Measurements from ENCODE around the gene MX2. TPM values are rescaled to one million over a fixed set of nuclear protein-coding genes. Genes with fewer than 3 reads are reported as not detected.

MX2 gene
- total RNA-seq, 1 donor from 2014 or later: 5.4 TPM

GRCh38 chr21:41397471-41397891, 35.7 kb downstream of the MX2 start:
- no peaks in the 10 kb centered on the region for H3K9me3 Mint-ChIP-seq (ENCODE audit: unreplicated experiment)
- TF ChIP-seq CTCF (IDR thresholded peaks at IDR 0.05; ENCODE audit: unreplicated experiment): no peak

DNA sequence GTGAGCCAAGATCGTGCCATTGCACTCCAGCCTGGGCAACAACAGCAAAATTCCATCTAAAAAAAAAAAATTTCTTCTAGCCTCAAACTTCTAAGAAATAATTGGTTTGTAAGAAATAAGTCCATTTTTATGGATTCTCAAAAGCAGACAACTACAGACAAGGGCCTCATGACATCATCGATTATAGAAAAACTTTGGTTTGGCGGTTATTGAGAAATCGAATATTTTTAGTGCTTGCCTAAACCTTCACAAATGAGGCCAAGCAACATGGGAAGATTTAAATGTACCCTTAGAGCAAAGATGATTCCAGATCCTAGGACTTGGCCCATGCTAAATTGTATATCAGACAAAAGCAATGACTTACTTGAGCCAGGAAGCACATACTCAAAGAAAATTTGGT, 36.4 kb downstream of the MX2 start:
- H3K27me3 Mint-ChIP-seq (ENCODE audit: unreplicated experiment): peaks cover 9% of the 10 kb centered on the region
- TF ChIP-seq CTCF (IDR thresholded peaks at IDR 0.05; ENCODE audit: unreplicated experiment): no peak
- H3K4me3 Mint-ChIP-seq (ENCODE audit: unreplicated experiment): no peak overlapping the region
- DNase-seq (ENCODE audit: low spot score): no peak
- peaks cover 11% of the 10 kb centered on the region for H3K36me3 Mint-ChIP-seq (ENCODE audit: low read depth, unreplicated experiment)
- no peaks in the 10 kb centered on the region for H3K9me3 Mint-ChIP-seq (ENCODE audit: unreplicated experiment)
- no peak overlapping the region for H3K27ac Mint-ChIP-seq (ENCODE audit: unreplicated experiment)
- H3K4me1 Mint-ChIP-seq (ENCODE audit: unreplicated experiment): peaks cover 12% of the 10 kb centered on the region

More at GRCh38 chr21:41397471-41397891, 35.7 kb downstream of the MX2 start:
- peaks cover 12% of the 10 kb centered on the region for H3K4me1 Mint-ChIP-seq (ENCODE audit: unreplicated experiment)
- no peak overlapping the region for H3K27ac Mint-ChIP-seq (ENCODE audit: unreplicated experiment)
- no peak overlapping the region for H3K4me3 Mint-ChIP-seq (ENCODE audit: unreplicated experiment)
- H3K27me3 Mint-ChIP-seq (ENCODE audit: unreplicated experiment): peaks cover 7% of the 10 kb centered on the region
- peaks cover 11% of the 10 kb centered on the region for H3K36me3 Mint-ChIP-seq (ENCODE audit: low read depth, unreplicated experiment)
- no peak for DNase-seq (ENCODE audit: low spot score)

DNA sequence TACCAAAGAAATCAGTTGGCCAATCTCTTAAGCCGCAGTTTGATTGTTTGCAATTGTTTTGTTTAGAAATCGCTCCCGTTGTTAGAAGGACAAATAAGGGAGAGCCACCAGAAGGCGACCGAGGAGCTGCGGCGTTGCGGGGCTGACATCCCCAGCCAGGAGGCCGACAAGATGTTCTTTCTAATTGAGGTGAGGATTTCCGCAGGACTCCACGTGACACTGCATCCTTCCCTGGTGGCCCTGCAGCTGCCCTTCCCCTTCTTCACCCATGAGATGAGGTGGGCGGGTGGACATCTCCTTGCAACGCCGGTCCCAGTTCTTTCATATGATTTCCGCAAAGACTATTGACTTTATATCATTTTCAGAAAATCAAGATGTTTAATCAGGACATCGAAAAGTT, 37.0 kb downstream of the MX2 start:
- H3K27me3 Mint-ChIP-seq (ENCODE audit: unreplicated experiment): peaks cover 7% of the 10 kb centered on the region
- no peak overlapping the region for H3K27ac Mint-ChIP-seq (ENCODE audit: unreplicated experiment)
- H3K4me3 Mint-ChIP-seq (ENCODE audit: unreplicated experiment): no peak overlapping the region
- no peak for DNase-seq (ENCODE audit: low spot score)
- no peaks in the 10 kb centered on the region for H3K9me3 Mint-ChIP-seq (ENCODE audit: unreplicated experiment)
- H3K4me1 Mint-ChIP-seq (ENCODE audit: unreplicated experiment): peaks cover 12% of the 10 kb centered on the region
- H3K36me3 Mint-ChIP-seq (ENCODE audit: low read depth, unreplicated experiment): peaks cover 7% of the 10 kb centered on the region
- TF ChIP-seq CTCF (IDR thresholded peaks at IDR 0.05; ENCODE audit: unreplicated experiment): no peak

DNA sequence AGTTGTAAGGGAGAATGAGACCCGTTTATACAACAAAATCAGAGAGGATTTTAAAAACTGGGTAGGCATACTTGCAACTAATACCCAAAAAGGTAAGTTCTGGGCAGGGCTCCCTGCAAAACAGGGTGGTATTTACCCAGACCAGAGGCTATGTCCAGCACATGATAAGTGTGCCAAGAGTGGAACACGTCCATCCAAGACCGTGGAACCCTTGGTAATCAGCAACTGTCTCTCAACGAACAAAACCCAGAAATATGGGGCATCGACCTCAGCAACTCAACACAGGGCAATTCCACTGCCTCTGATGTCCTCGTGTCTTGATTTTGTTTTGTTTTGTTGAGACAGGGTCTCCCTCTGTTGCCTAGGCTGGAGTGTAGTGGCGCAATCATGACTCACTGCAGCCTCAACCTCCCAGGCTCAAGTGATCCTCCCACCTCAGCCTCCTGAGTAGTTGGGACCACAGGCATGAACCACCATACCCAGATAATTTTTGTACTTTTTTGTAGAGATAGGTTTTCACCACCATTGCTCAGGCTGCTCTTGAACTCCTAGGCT, 37.5 kb downstream of the MX2 start:
- no peaks in the 10 kb centered on the region for H3K9me3 Mint-ChIP-seq (ENCODE audit: unreplicated experiment)
- no peak overlapping the region for H3K27ac Mint-ChIP-seq (ENCODE audit: unreplicated experiment)
- no peak overlapping the region for H3K4me3 Mint-ChIP-seq (ENCODE audit: unreplicated experiment)
- H3K36me3 Mint-ChIP-seq (ENCODE audit: low read depth, unreplicated experiment): peaks cover 2% of the 10 kb centered on the region
- no peak for TF ChIP-seq CTCF (IDR thresholded peaks at IDR 0.05; ENCODE audit: unreplicated experiment)
- peaks cover 5% of the 10 kb centered on the region for H3K27me3 Mint-ChIP-seq (ENCODE audit: unreplicated experiment)
- DNase-seq (ENCODE audit: low spot score): no peak
- peaks cover 12% of the 10 kb centered on the region for H3K4me1 Mint-ChIP-seq (ENCODE audit: unreplicated experiment)

DNA sequence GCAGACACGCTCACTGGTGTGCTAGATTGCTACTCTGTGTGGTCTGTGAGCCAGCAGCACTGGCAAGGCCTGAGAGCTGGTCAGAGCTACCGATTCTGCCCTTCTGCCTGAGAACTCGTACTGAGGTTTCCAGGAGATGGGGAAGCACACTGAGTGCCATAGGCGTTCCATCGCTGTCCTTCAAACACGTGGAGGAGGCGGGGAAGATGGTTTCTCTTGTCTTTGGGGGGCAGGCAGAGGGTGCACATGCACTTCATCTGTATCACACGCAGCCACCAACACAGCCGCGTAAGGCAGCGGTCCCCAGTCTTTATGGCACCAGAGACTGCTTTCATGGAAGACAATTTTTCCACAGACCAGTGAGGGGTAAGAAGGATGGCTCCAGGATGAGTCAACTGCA, 40.4 kb downstream of the MX2 start:
- no peaks in the 10 kb centered on the region for H3K4me1 Mint-ChIP-seq (ENCODE audit: unreplicated experiment)
- no peaks in the 10 kb centered on the region for H3K9me3 Mint-ChIP-seq (ENCODE audit: unreplicated experiment)
- no peak overlapping the region for H3K4me3 Mint-ChIP-seq (ENCODE audit: unreplicated experiment)
- H3K36me3 Mint-ChIP-seq (ENCODE audit: low read depth, unreplicated experiment): no peaks in the 10 kb centered on the region
- DNase-seq (ENCODE audit: low spot score): no peak
- peaks cover 4% of the 10 kb centered on the region for H3K27me3 Mint-ChIP-seq (ENCODE audit: unreplicated experiment)
- TF ChIP-seq CTCF (IDR thresholded peaks at IDR 0.05; ENCODE audit: unreplicated experiment): no peak
- no peak overlapping the region for H3K27ac Mint-ChIP-seq (ENCODE audit: unreplicated experiment)

All from endothelial cell (in vitro differentiated cells).